B cell (primary cell): ENCODE measurements around the gene PPP1R36. TPM values are rescaled to one million over a fixed set of nuclear protein-coding genes. Genes with fewer than 3 reads are reported as not detected.

Experiments used
- ATAC-seq: fragments of 200-7000 bp; cut with Tn5 transposase; one replicate; pipeline ENCODE4 v1.10.0; 2021; ENCODE audit warnings: low read depth, mild to moderate bottlenecking, moderate number of reproducible peaks, moderate library complexity
- CTCF ChIA-PET: fragments of 350-600 bp; sonication (Branson Sonifier 250); formaldehyde crosslinking; loops from one replicate; lab custom pipeline; 2021; ENCODE audit warnings: antibody characterized with exemption, inconsistent platforms; lab: Charles Lee
- POLR2A ChIA-PET: fragments of 350-600 bp; sonication (Branson Sonifier 250); formaldehyde crosslinking; loops from one replicate; lab custom pipeline; 2021; ENCODE audit warnings: antibody characterized with exemption; lab: Charles Lee
- DNase-seq: peaks from one replicate; pipeline ENCODE4 v3.0.0; 2013
- H2AFZ ChIP-seq: 2 replicates; pipeline ENCODE4 v1.6.1; 2012; ENCODE audit warnings: mild to moderate bottlenecking, low read depth, low read length; ENCODE audit not compliant: insufficient read depth, poor library complexity, severe bottlenecking
- H3K27ac ChIP-seq, 2 donors: 1 replicate in 1 of 2; 2 replicates in 1 of 2; pipeline ENCODE4 v1.5.1; 2012 to 2013; ENCODE audit warnings: low read length in 2 of 2, mild to moderate bottlenecking in 2 of 2, moderate library complexity in 1 of 2
- H3K27me3 ChIP-seq, 4 experiments: fragments of 200-600 bp in 1 of 4; sonication (generic) in 1 of 4; replicated peaks in 1 of 4; 1 replicate in 2 of 4; 2 replicates in 2 of 4; pipeline versions ENCODE4 v1.6.1 to v1.7.0; 2013 to 2016; ENCODE audit warnings: low read length in 3 of 4, mild to moderate bottlenecking in 2 of 4, mixed read lengths in 1 of 4, moderate library complexity in 1 of 4; ENCODE audit not compliant: insufficient read depth in 4 of 4, control insufficient read depth in 3 of 4; ENCODE audit errors: control extremely low read depth in 1 of 4
- H3K36me3 ChIP-seq, 2 experiments: replicated peaks in 1 of 2; 1 replicate in 1 of 2; 2 replicates in 1 of 2; pipeline versions ENCODE4 v1.6.1 to v1.7.1; 2013; ENCODE audit warnings: low read length in 1 of 2; ENCODE audit not compliant: insufficient read depth in 2 of 2, control insufficient read depth in 1 of 2; ENCODE audit errors: control extremely low read depth in 1 of 2, extremely low read depth in 1 of 2
- H3K4me1 ChIP-seq, 2 donors: fragments of 200-600 bp in 1 of 2; sonication (generic) in 1 of 2; 1 replicate in 1 of 2; 2 replicates in 1 of 2; pipeline versions ENCODE4 v1.5.1 to v1.6.1; 2013 to 2017; ENCODE audit warnings: low read length in 2 of 2; ENCODE audit not compliant: control insufficient read depth in 2 of 2, insufficient read depth in 2 of 2
- H3K4me2 ChIP-seq: replicated peaks from 2 replicates; pipeline ENCODE3; 2012; ENCODE audit warnings: mild to moderate bottlenecking, low read depth, low read length; ENCODE audit not compliant: poor library complexity, severe bottlenecking
- H3K4me3 ChIP-seq, 5 experiments: fragments of 200-600 bp in 1 of 5; sonication (generic) in 1 of 5; 1 replicate in 3 of 5; 2 replicates in 2 of 5; pipeline versions ENCODE4 v1.5.1 to v1.7.0; 2011 to 2016; ENCODE audit warnings: low read length in 4 of 5, mild to moderate bottlenecking in 4 of 5, low read depth in 2 of 5, control low read depth in 1 of 5, moderate library complexity in 1 of 5; ENCODE audit not compliant: insufficient read depth in 1 of 5; ENCODE audit errors: control extremely low read depth in 1 of 5, extremely low read depth in 1 of 5
- H3K79me2 ChIP-seq: fragments of 200-600 bp; sonication (generic); one replicate; pipeline ENCODE4 v1.6.0; 2016; ENCODE audit warnings: low read length; ENCODE audit not compliant: control insufficient read depth, insufficient read depth
- H3K9ac ChIP-seq: fragments of 200-600 bp; sonication (generic); 2 replicates; pipeline ENCODE4 v1.6.1; 2017; ENCODE audit warnings: mild to moderate bottlenecking, low read length, moderate library complexity
- H3K9me3 ChIP-seq, 3 donors: one replicate each; pipeline versions ENCODE4 v1.6.1 to v1.7.1; 2013; ENCODE audit warnings: low read length in 2 of 3; ENCODE audit not compliant: control insufficient read depth in 2 of 3, insufficient read depth in 1 of 3; ENCODE audit errors: control extremely low read depth in 1 of 3
- H4K20me1 ChIP-seq: 2 replicates; pipeline ENCODE4 v1.6.0; 2012; ENCODE audit warnings: mild to moderate bottlenecking, low read length; ENCODE audit not compliant: insufficient read depth, control insufficient read depth, poor library complexity, severe bottlenecking
- H3K27ac Mint-ChIP-seq: one replicate; pipeline ENCODE4 v1.8.0; 2021; ENCODE audit warnings: mixed read lengths
- H3K27me3 Mint-ChIP-seq: one replicate; pipeline ENCODE4 v1.8.0; 2021; ENCODE audit warnings: mixed read lengths
- H3K4me1 Mint-ChIP-seq: one replicate; pipeline ENCODE4 v1.8.0; 2021; ENCODE audit warnings: mixed read lengths
- H3K4me3 Mint-ChIP-seq: one replicate; pipeline ENCODE4 v1.8.0; 2021; ENCODE audit warnings: mixed read lengths
- H3K9me3 Mint-ChIP-seq: one replicate; pipeline ENCODE4 v1.8.0; 2022; ENCODE audit warnings: mixed read lengths; ENCODE audit not compliant: insufficient read depth
- EZH2 ChIP-seq: IDR thresholded peaks from 2 replicates; pipeline ENCODE4 v1.6.1; 2012; ENCODE audit warnings: borderline replicate concordance, low read depth, mild to moderate bottlenecking, moderate library complexity, low read length; ENCODE audit not compliant: insufficient read depth, poor library complexity, severe bottlenecking
- WGBS: methylation state at CpG from one replicate; pipeline ENCODE4 v1.1.5; 2013; ENCODE audit warnings: missing lambda C conversion rate; ENCODE audit not compliant: insufficient coverage; 5-methylcytosine and 5-hydroxymethylcytosine counted together
- intact Hi-C: fragments of 100-400 bp; cut with micrococcal nuclease; formaldehyde crosslinking; loops from one replicate; pipeline ENCODE4 v1.10.0; 2022
- polyA plus RNA-seq: library from polyadenylated mRNA; depleted of rRNA; stranded (reverse); fragments of >200 nt; gene quantifications from 2 replicates; pipeline ENCODE4 v1.2.3, GENCODE V29; 2012
- total RNA-seq, 2 donors: library from RNA; stranded (reverse); fragments of 120-200 nt in 1 of 2; gene quantifications; 1 replicate in 1 of 2; 2 replicates in 1 of 2; pipeline versions ENCODE4 v1.2.3 to v1.2.4, GENCODE V29; 2013 to 2022
- TF ChIP-seq, protein P1 (sequence below): fragments of 200-600 bp; IDR thresholded peaks from one replicate; pipeline ENCODE4 v1.8.0; 2022; ENCODE audit warnings: antibody characterized with exemption, mild to moderate bottlenecking

PPP1R36 gene
- total and polyA plus RNA-seq, 2 donors (not counting 1 experiment from before 2014, with no cell fraction given): 0.06 TPM; not detected in 1

DNA sequence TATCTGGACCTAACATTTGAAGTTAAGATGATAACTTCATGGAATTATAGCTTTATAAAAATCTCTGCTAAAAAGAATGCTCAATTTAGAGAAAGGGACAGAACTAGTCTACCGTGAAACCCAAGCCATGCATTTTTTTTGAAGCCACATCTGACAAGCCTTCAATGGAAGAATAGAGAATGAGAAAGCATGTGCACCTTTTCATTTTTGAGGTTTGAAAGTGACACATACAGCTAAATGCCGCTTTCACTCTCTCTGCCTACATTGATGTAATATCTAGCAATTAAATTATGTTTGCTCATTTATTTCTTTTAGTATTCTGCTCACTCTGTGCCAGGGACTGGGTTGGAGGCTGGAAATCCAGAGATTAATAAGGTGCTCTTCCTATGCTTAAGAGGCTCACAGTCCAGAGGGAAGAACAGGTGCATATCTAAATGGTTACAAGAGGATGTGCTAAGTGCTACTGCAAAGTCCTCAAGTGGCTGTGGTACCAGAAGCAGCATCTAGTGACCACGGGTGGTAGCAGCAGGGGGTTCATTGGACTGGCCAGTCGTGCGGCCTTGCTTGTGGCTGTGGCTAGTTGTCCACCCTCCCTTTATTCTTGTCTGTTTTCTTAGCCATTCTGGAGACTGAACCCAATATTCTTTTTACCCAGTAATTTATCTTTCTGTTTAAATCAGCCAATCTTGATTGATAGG, 60.4 kb downstream of the PPP1R36 start:
- intact Hi-C loops: no loop called here
- Histone ChIP-seq H3K27ac (no peak overlapping the region), H3K9ac (no peak overlapping the region), H3K27me3 (peaks cover 0 to 7% (median 0%) of the 10 kb centered on the region in 4 experiments), H3K4me2 (no peak overlapping the region), H3K9me3 (no peaks in the 10 kb centered on the region), H3K79me2 (no peaks in the 10 kb centered on the region), H2AFZ (no peak overlapping the region), H3K4me3 (no peak overlapping the region), H3K4me1 (no peaks in the 10 kb centered on the region), H3K36me3 (no peaks in the 10 kb centered on the region), H4K20me1 (no peaks in the 10 kb centered on the region)
- TF ChIP-seq EZH2: no peak
- TF ChIP-seq, protein P1, sequence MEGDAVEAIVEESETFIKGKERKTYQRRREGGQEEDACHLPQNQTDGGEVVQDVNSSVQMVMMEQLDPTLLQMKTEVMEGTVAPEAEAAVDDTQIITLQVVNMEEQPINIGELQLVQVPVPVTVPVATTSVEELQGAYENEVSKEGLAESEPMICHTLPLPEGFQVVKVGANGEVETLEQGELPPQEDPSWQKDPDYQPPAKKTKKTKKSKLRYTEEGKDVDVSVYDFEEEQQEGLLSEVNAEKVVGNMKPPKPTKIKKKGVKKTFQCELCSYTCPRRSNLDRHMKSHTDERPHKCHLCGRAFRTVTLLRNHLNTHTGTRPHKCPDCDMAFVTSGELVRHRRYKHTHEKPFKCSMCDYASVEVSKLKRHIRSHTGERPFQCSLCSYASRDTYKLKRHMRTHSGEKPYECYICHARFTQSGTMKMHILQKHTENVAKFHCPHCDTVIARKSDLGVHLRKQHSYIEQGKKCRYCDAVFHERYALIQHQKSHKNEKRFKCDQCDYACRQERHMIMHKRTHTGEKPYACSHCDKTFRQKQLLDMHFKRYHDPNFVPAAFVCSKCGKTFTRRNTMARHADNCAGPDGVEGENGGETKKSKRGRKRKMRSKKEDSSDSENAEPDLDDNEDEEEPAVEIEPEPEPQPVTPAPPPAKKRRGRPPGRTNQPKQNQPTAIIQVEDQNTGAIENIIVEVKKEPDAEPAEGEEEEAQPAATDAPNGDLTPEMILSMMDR: no peak
- ChIA-PET CTCF (interaction anchor here (1.5 kb wide), 1 partner anchor 27 kb away, joined by 3 read pairs; no protein-coding TSS in a partner anchor), POLR2A (no interaction called here)
- 75% methylated on average over 1 of the region's 5 CpGs for WGBS
- ATAC-seq (no peak), DNase-seq (no peak)
- H3K27ac Mint-ChIP-seq: no peak overlapping the region
- no peaks in the 10 kb centered on the region for H3K4me1 Mint-ChIP-seq
- no peak overlapping the region for H3K4me3 Mint-ChIP-seq
- peaks cover 18% of the 10 kb centered on the region for H3K27me3 Mint-ChIP-seq
- H3K9me3 Mint-ChIP-seq: no peaks in the 10 kb centered on the region

DNA sequence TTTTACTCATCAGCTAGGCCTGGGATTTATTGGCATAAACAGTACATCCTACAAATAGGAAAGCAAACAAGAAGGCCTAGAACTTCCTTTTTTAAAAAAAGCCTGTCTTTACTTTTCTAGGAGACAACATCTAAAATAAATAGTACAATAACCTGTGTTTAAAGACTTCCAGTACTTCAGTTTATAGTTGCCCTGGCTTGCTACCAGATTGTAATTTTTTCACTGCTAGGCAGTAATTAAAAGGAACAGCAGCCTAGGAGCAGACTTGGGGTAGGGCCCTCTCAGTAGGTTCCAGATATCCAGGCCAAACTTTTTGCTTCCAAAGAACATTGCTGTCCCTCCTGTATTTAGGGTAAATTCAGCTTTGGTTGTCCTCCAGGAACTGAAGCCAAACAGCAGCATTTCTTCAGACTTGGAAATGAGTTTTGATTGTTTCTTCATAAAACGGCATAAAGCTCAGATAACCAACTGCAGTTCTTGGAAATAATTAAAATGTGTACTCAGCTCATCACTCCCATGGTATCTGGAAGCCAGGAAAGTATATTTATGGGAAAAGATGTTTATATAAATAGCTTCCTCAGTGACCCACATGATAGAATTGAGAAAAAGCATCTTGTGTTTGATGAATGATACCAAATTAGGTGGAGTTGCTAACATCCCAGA, 61.7 kb downstream of the PPP1R36 start:
- Histone ChIP-seq H3K9ac (no peak overlapping the region), H3K9me3 (no peaks in the 10 kb centered on the region), H2AFZ (no peak overlapping the region), H3K79me2 (no peaks in the 10 kb centered on the region), H3K4me1 (no peaks in the 10 kb centered on the region), H3K27ac (no peak overlapping the region), H3K4me3 (no peak overlapping the region), H3K27me3 (peaks cover 0 to 4% (median 0%) of the 10 kb centered on the region in 4 experiments), H3K4me2 (no peak overlapping the region), H4K20me1 (no peaks in the 10 kb centered on the region), H3K36me3 (no peaks in the 10 kb centered on the region)
- no CpG with 5 or more reads among the region's 1 CpG for WGBS
- Mint-ChIP-seq H3K27me3 (peaks cover 8% of the 10 kb centered on the region), H3K27ac (no peak overlapping the region), H3K9me3 (no peaks in the 10 kb centered on the region), H3K4me1 (no peaks in the 10 kb centered on the region), H3K4me3 (no peak overlapping the region)
- CTCF ChIA-PET: no interaction called here
- POLR2A ChIA-PET: no interaction called here
- ATAC-seq: no peak
- intact Hi-C loops: no loop called here
- no peak for DNase-seq
- TF ChIP-seq, protein P1: no peak
- TF ChIP-seq EZH2: no peak
